ENCODE results near the gene CNOT4.

Gene CNOT4

GRCh38 chr7:135403302-135403701 lies 106.6 kb downstream of the CNOT4 start:
- no peak for DNase-seq (ENCODE audit: low read depth in 2 of 3, low spot score in 1 of 3)

- no peak for DNase-seq (ENCODE audit: low read depth in 2 of 3, low spot score in 1 of 3)
These were observed 112.2 kb downstream of the CNOT4 start for GRCh38 chr7:135397689-135398088.

GRCh38 chr7:135392701-135393100 lies 117.2 kb downstream of the CNOT4 start:
- DNase-seq (ENCODE audit: low read depth in 2 of 3, low spot score in 1 of 3), result no peak

GRCh38 chr7:135391514-135391913 lies 118.4 kb downstream of the CNOT4 start:
- no peak for DNase-seq (ENCODE audit: low read depth in 2 of 3, low spot score in 1 of 3)

- no peak for DNase-seq (ENCODE audit: low read depth in 2 of 3, low spot score in 1 of 3)
These were observed 119.1 kb downstream of the CNOT4 start for GRCh38 chr7:135390829-135391228.

GRCh38 chr7:135389971-135390370 lies 119.9 kb downstream of the CNOT4 start:
- no peak for DNase-seq (ENCODE audit: low read depth in 2 of 3, low spot score in 1 of 3)

GRCh38 chr7:135388616-135389015 lies 121.3 kb downstream of the CNOT4 start:
- DNase-seq (ENCODE audit: low read depth in 2 of 3, low spot score in 1 of 3), result no peak

- DNase-seq (ENCODE audit: low read depth in 2 of 3, low spot score in 1 of 3), result no peak
These were observed 123.1 kb downstream of the CNOT4 start for GRCh38 chr7:135386776-135387175.

GRCh38 chr7:135386181-135386580 lies 123.7 kb downstream of the CNOT4 start:
- no peak for DNase-seq (ENCODE audit: low read depth in 2 of 3, low spot score in 1 of 3)

- DNase-seq (ENCODE audit: low read depth in 2 of 3, low spot score in 1 of 3), result no peak
These were observed 124.7 kb downstream of the CNOT4 start for GRCh38 chr7:135385209-135385608.

GRCh38 chr7:135383525-135384175 lies 126.3 kb downstream of the CNOT4 start:
- DNase-seq (ENCODE audit: low read depth in 2 of 3, low spot score in 1 of 3), result no peak

- DNase-seq (ENCODE audit: low read depth in 2 of 3, low spot score in 1 of 3), result no peak
These were observed 127.7 kb downstream of the CNOT4 start for GRCh38 chr7:135382173-135382572.

- no peak for DNase-seq (ENCODE audit: low read depth in 2 of 3, low spot score in 1 of 3)
These were observed 128.5 kb downstream of the CNOT4 start for GRCh38 chr7:135381369-135381768.

GRCh38 chr7:135380351-135380750 lies 129.6 kb downstream of the CNOT4 start:
- no peak for DNase-seq (ENCODE audit: low read depth in 2 of 3, low spot score in 1 of 3)

- DNase-seq (ENCODE audit: low read depth in 2 of 3, low spot score in 1 of 3), result no peak
These were observed 132.7 kb downstream of the CNOT4 start for GRCh38 chr7:135377171-135377570.

- DNase-seq (ENCODE audit: low read depth in 2 of 3, low spot score in 1 of 3), result no peak
These were observed 133.8 kb downstream of the CNOT4 start for GRCh38 chr7:135375908-135376699.

- no peak for DNase-seq (ENCODE audit: low read depth in 2 of 3, low spot score in 1 of 3)
These were observed 135.2 kb downstream of the CNOT4 start for GRCh38 chr7:135374736-135375135.

GRCh38 chr7:135372222-135372621 lies 137.7 kb downstream of the CNOT4 start:
- DNase-seq (ENCODE audit: low read depth in 2 of 3, low spot score in 1 of 3), result no peak

- no peak for DNase-seq (ENCODE audit: low read depth in 2 of 3, low spot score in 1 of 3)
These were observed 139.2 kb downstream of the CNOT4 start for GRCh38 chr7:135370656-135371055.

- DNase-seq (ENCODE audit: low read depth in 2 of 3, low spot score in 1 of 3), result no peak
These were observed 140.5 kb downstream of the CNOT4 start for GRCh38 chr7:135369405-135369804.

- no peak for DNase-seq (ENCODE audit: low read depth in 2 of 3, low spot score in 1 of 3)
These were observed 141.3 kb downstream of the CNOT4 start for GRCh38 chr7:135368416-135369186.

Data from stimulated activated CD4-positive, alpha-beta T cell treated with anti-CD3 and anti-CD28 coated beads, Interleukin-12 subunit alpha, Interleukin-12 subunit beta, amount 100 ng/mL, for 48 hours (primary cell).